Subcutaneous adipose tissue (tissue), 4 donors: Measurements from ENCODE around the gene ASIC1. TPM values are rescaled to one million over a fixed set of nuclear protein-coding genes. Genes with fewer than 3 reads are reported as not detected.

ENCODE experiments used
- total RNA-seq, 4 donors: library from RNA; depleted of rRNA; stranded (reverse); fragments of >200 nt; gene quantifications; one replicate each; pipeline ENCODE4 v1.1.0, GENCODE V29; 2016
- TF ChIP-seq, protein P1 (sequence below): fragments of 450-650 bp; IDR thresholded peaks from one replicate; pipeline ENCODE4 v1.5.1; 2016; ENCODE audit warnings: low read depth, mild to moderate bottlenecking, control low read depth, antibody characterized with exemption, moderate library complexity

The ASIC1 gene
- total RNA-seq, 4 donors from 2014 or later, result 0.38 to 3.1 (median 1.0) TPM

DNA sequence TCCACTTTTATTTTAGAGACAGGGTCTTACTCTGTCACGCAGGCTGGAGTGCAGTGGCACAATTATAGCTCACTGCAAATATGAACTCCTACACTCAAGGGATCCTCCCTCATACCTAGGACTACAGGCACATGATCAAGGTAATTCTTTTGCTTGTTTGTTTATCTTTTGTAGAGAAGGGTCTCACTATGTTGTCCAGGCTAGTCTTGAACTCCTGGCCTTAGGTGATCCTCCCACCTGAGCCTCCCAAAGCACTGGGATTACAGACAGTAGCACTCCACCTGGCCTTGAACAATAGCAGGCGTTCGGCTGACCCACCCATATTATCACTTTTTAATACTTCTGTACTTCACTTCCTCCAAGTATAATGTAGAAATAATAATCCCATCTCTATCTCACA is 30.7 kb upstream of the ASIC1 start:
- TF ChIP-seq, protein P1, sequence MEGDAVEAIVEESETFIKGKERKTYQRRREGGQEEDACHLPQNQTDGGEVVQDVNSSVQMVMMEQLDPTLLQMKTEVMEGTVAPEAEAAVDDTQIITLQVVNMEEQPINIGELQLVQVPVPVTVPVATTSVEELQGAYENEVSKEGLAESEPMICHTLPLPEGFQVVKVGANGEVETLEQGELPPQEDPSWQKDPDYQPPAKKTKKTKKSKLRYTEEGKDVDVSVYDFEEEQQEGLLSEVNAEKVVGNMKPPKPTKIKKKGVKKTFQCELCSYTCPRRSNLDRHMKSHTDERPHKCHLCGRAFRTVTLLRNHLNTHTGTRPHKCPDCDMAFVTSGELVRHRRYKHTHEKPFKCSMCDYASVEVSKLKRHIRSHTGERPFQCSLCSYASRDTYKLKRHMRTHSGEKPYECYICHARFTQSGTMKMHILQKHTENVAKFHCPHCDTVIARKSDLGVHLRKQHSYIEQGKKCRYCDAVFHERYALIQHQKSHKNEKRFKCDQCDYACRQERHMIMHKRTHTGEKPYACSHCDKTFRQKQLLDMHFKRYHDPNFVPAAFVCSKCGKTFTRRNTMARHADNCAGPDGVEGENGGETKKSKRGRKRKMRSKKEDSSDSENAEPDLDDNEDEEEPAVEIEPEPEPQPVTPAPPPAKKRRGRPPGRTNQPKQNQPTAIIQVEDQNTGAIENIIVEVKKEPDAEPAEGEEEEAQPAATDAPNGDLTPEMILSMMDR, result no peak

DNA sequence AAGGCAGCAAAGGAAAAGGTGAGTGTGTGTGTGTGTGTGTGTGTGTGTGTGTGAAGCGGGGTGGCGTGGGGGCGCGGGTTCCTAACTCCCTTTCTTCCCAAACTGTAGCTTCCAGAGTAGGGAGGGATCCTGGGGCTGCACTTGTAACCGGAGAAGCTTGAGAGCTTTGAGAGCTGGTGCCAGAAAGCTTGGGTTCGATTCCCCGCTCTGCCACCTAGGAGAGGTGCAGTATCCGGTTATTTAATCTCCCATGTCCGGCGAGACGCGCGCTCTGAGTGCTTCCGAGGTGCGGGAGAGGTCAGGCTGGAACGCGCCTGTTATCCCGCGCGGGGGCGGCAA is 24.9 kb upstream of the ASIC1 start:
- TF ChIP-seq, protein P1, result no peak

DNA sequence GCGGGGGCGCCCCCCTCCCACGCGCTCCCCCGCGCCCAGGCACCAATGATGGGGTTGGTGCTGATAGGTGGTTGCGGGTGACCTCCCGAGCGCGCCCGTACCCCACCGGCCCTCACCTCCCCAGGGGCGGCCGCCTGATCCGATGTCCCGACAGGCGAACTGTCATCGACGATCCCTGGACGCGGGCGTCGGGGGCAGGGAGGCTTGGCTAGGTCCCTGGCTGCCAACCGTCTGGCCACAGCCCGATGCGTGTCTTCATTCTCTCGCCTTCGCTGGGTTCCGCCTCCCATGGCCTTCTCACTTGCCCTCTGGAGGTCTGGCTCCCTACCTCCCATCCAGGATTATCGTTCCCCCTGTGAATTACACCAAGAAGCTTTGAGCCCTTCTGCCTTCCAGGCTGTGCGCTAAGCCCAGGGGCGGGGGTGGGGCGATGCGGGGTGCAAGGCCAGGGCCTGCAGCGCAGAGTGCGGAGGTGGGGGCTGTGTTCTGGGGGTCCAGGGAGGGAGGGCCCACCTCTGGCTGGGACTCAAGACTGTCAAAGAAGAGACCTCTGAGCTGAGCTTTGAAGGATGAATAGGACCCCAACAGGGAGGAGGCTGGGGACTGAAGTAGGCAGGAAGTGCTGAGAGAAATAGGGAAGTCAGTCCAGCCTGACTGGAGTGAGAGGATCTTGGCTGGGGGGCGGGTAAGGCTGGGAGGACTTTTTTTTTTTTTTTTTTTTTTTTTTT is 24.4 kb upstream of the ASIC1 start:
- TF ChIP-seq, protein P1, result no peak

DNA sequence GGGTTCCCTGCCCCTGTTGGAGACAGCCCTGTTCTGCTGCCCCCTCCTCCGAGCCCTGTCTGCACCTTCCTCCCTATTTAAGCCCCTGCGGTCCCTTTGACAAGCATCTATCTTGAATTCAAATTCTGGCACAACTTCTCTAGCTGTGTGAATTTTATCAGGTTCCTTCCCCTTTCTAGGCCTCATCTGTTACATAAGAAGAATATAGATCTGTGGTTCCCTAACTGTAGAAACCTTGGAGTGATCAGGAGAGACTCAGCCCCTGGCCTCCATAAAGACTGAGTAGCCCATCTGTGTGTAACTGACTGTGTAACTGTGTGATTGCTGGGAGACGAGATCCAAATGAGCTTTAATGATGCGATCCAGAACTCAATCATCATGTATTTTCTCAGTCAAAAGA is 19.1 kb upstream of the ASIC1 start:
- TF ChIP-seq, protein P1, result no peak

DNA sequence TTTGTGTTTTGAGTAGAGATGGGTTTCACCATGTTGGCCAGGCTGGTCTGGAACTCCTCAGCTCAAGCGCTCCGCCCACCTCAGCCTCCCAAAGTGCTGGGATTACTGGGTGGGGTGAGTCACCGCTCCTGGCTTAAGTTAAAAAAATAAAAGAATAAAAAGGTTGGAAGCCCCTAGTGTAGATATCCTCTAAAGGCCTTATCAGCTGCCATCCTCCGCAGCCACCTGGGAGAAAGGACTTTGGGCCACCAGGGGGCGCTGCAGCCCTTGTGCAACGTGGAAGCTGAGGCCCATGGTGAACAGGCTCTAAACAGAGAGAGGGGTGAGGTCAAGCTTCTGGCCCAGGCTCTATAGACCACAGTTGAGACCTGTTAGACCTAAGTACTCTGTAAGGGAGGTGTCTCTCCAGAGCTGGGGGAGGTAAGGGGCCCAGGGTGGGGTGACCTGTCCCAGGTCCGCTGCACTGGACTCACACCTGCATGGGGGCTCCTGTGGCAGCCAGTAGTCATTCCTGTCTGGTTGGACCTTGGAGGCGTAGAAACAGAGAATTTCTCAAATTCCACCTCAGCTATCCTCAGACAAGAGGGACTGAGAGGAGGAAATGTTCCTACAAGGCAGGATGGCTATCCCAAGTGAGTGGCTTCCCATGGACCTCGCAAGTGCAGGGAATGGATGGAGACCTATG is 18.1 kb upstream of the ASIC1 start:
- TF ChIP-seq, protein P1, result no peak

DNA sequence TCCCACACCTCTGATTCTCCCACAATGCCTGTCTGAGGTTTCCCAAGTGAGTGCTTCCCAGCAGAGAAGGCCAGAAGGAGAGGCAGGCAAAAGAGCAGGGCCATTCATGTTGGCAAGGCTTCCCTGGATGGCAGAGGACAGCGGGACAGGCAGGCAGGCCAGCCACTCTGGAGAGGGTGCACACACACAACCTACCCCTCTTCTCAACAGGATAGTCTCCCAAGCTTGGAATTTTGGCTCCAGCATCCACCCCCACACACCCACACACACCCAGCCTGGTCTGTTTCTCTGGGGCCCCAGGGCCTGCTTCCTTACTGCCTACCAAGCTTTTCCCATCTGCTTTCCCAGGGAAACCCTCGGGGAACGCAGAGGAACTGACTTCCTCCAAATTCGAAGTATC is 16.7 kb upstream of the ASIC1 start:
- TF ChIP-seq, protein P1, result no peak

DNA sequence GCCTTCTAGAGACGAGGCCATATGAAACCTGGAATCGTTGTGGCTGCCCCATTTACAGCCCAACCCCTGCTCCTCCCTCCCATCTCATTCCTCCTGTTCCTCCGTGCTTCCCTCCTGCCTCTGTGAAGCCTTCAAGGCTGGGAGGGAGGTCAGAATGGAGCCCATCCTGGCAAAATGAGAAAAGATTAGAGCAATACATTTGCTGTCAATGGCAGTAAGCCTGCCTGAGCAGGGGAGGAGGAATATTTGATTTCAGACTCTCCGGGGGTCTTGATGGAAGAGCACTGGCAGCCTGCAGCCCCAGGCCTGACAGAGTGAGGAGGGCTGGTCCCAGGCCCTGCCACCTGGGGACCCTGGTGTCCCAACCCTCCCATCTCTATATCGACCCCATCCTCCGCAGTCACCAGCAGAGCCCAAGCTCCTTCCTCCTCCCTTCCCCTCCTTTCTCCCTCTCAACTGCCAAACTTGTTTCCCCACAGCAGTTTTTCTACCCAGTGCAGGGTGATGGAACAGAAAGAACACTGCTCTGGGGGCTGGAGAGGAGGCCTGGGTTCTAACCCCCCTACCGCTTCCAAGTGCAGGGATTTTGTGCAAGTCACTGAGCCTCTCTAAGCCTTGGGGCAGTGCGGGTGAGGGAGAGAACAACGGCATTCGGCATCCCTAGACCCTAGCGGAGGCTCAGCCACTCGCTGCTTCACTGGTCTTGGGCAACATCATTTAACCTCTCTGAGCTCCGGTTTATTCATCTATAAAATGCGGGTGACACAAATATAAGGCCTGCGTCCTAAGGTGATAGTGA is 16.1 kb upstream of the ASIC1 start:
- TF ChIP-seq, protein P1, result no peak
